Naive thymus-derived CD8-positive, alpha-beta T cell (primary cell): ENCODE results near the gene DDAH1. TPM values are rescaled to one million over a fixed set of nuclear protein-coding genes. Genes with fewer than 3 reads are reported as not detected.

Source experiments
- ATAC-seq, 2 donors: fragments of 150-1000 bp; cut with Tn5 transposase in 1 of 2; sonication (Bioruptor Pico), chemical (Tn5 transposase) in 1 of 2; 1 replicate in 1 of 2; 2 replicates in 1 of 2; pipeline ENCODE4 v1.10.0; 2021; ENCODE audit warnings: mild to moderate bottlenecking in 2 of 2, moderate library complexity in 2 of 2
- POLR2A ChIA-PET: fragments of 350-600 bp; sonication (Branson Sonifier 250); formaldehyde crosslinking; loops from one replicate; lab custom pipeline; 2021; ENCODE audit warnings: antibody characterized with exemption; lab: Charles Lee
- DNase-seq, 10 donors: peaks; one replicate each; pipeline versions ENCODE4 v3.0.0 to v3.0.0-alpha.2; 2020 to 2022
- H3K27ac Mint-ChIP-seq, 10 donors: one replicate each; pipeline ENCODE4 v1.8.0; 2020 to 2022; ENCODE audit warnings: mild to moderate bottlenecking in 10 of 10, mixed read lengths in 10 of 10, moderate library complexity in 4 of 10, inconsistent platforms in 1 of 10
- H3K27me3 Mint-ChIP-seq, 5 donors: one replicate each; pipeline ENCODE4 v1.8.0; 2021 to 2022; ENCODE audit warnings: mixed read lengths in 5 of 5
- H3K36me3 Mint-ChIP-seq, 3 donors: one replicate each; pipeline ENCODE4 v1.8.0; 2020 to 2022; ENCODE audit warnings: mixed read lengths in 3 of 3, mild to moderate bottlenecking in 2 of 3, inconsistent platforms in 1 of 3
- H3K4me1 Mint-ChIP-seq, 4 donors: one replicate each; pipeline ENCODE4 v1.8.0; 2021 to 2022; ENCODE audit warnings: mixed read lengths in 4 of 4
- H3K4me3 Mint-ChIP-seq, 10 donors: one replicate each; pipeline ENCODE4 v1.8.0; 2020 to 2022; ENCODE audit warnings: mild to moderate bottlenecking in 10 of 10, mixed read lengths in 10 of 10, moderate library complexity in 6 of 10, inconsistent platforms in 1 of 10
- H3K9me3 Mint-ChIP-seq, 9 donors: one replicate each; pipeline ENCODE4 v1.8.0; 2020 to 2022; ENCODE audit warnings: mixed read lengths in 9 of 9, mild to moderate bottlenecking in 3 of 9, inconsistent platforms in 1 of 9, moderate library complexity in 1 of 9
- polyA plus RNA-seq, 3 donors: library from polyadenylated mRNA; unstranded; fragments of 300-500 nt; fragmentation: Illumina TruSeq; gene quantifications; one replicate each; pipeline ENCODE4 v1.2.3, GENCODE V29; 2021
- total RNA-seq, 8 experiments: library from RNA in 2 of 8; stranded (reverse) in 2 of 8; gene quantifications; one replicate each; pipeline ENCODE4 v1.2.3 and lab custom pipeline; 2021 to 2026

The DDAH1 gene
- total and polyA plus RNA-seq, 5 experiments from 2014 or later: not detected

- Mint-ChIP-seq H3K9me3 (peaks cover 0 to 2% (median 0%) of the 10 kb centered on the region in 9 donors), H3K27ac (no peak overlapping the region), H3K27me3 (peaks cover 0 to 20% (median 8%) of the 10 kb centered on the region in 5 donors), H3K4me1 (peaks cover 0 to 9% (median under 1%) of the 10 kb centered on the region in 4 donors), H3K36me3 (peaks cover 0 to 2% (median 0%) of the 10 kb centered on the region in 3 donors), H3K4me3 (no peak overlapping the region)
- ATAC-seq (no peak), DNase-seq (no peak)
- POLR2A ChIA-PET: no interaction called here
These were observed 138.6 kb downstream of the DDAH1 start for GRCh38 chr1:85326336-85326735.

- Mint-ChIP-seq H3K27me3 (peaks cover 0 to 20% (median 9%) of the 10 kb centered on the region in 5 donors), H3K4me1 (peaks cover 0 to 9% (median under 1%) of the 10 kb centered on the region in 4 donors), H3K4me3 (no peak overlapping the region), H3K9me3 (no peaks in the 10 kb centered on the region), H3K36me3 (peaks cover 0 to 2% (median 0%) of the 10 kb centered on the region in 3 donors), H3K27ac (no peak overlapping the region)
- no peak for DNase-seq
- ATAC-seq: no peak
- POLR2A ChIA-PET: no interaction called here
These were observed 139.0 kb downstream of the DDAH1 start for GRCh38 chr1:85325920-85326319.

- no peak overlapping the region for H3K27ac Mint-ChIP-seq
- POLR2A ChIA-PET: no interaction called here
These were observed 141.2 kb downstream of the DDAH1 start for GRCh38 chr1:85323770-85324169.

GRCh38 chr1:85322655-85323054, 142.3 kb downstream of the DDAH1 start:
- Mint-ChIP-seq H3K4me1 (no peaks in the 10 kb centered on the region), H3K27me3 (peaks cover 12 to 30% (median 19%) of the 10 kb centered on the region in 5 donors), H3K4me3 (no peak overlapping the region), H3K9me3 (no peaks in the 10 kb centered on the region), H3K36me3 (no peaks in the 10 kb centered on the region), H3K27ac (no peak overlapping the region)
- ATAC-seq (no peak), DNase-seq (no peak)
- POLR2A ChIA-PET: no interaction called here

More at GRCh38 chr1:85323770-85324169, 141.2 kb downstream of the DDAH1 start:
- H3K9me3 Mint-ChIP-seq: no peaks in the 10 kb centered on the region
- DNase-seq (no peak), ATAC-seq (no peak)
- H3K4me1 Mint-ChIP-seq: peaks cover 0 to 1% (median 0%) of the 10 kb centered on the region in 4 donors
- H3K27me3 Mint-ChIP-seq: peaks cover 9 to 21% (median 19%) of the 10 kb centered on the region in 5 donors
- no peak overlapping the region for H3K4me3 Mint-ChIP-seq
- H3K36me3 Mint-ChIP-seq: no peaks in the 10 kb centered on the region

- peaks cover 16 to 41% (median 24%) of the 10 kb centered on the region in 5 donors for H3K27me3 Mint-ChIP-seq
- no peak overlapping the region for H3K4me3 Mint-ChIP-seq
- H3K27ac Mint-ChIP-seq: peak overlapping the region in 1 of 10 donors; percentile 79
- no peaks in the 10 kb centered on the region for H3K4me1 Mint-ChIP-seq
- DNase-seq (no peak), ATAC-seq (no peak)
- H3K9me3 Mint-ChIP-seq: no peaks in the 10 kb centered on the region
- no peaks in the 10 kb centered on the region for H3K36me3 Mint-ChIP-seq
- POLR2A ChIA-PET: no interaction called here
These were observed 143.6 kb downstream of the DDAH1 start for GRCh38 chr1:85321237-85321964.

- POLR2A ChIA-PET: no interaction called here
- Mint-ChIP-seq H3K9me3 (no peaks in the 10 kb centered on the region), H3K36me3 (no peaks in the 10 kb centered on the region), H3K27ac (no peak overlapping the region), H3K27me3 (peaks cover 16 to 44% (median 24%) of the 10 kb centered on the region in 5 donors), H3K4me3 (no peak overlapping the region), H3K4me1 (no peaks in the 10 kb centered on the region)
- ATAC-seq (no peak), DNase-seq (no peak)
These were observed 144.4 kb downstream of the DDAH1 start for GRCh38 chr1:85320371-85321131.

GRCh38 chr1:85319931-85320330, 145.0 kb downstream of the DDAH1 start:
- Mint-ChIP-seq H3K4me1 (no peaks in the 10 kb centered on the region), H3K27ac (no peak overlapping the region), H3K9me3 (no peaks in the 10 kb centered on the region), H3K27me3 (peaks cover 16 to 44% (median 24%) of the 10 kb centered on the region in 5 donors), H3K36me3 (no peaks in the 10 kb centered on the region), H3K4me3 (no peak overlapping the region)
- DNase-seq (no peak), ATAC-seq (no peak)
- POLR2A ChIA-PET: no interaction called here

- POLR2A ChIA-PET: no interaction called here
- Mint-ChIP-seq H3K27ac (no peak overlapping the region), H3K36me3 (no peaks in the 10 kb centered on the region), H3K4me3 (no peak overlapping the region), H3K4me1 (no peaks in the 10 kb centered on the region), H3K27me3 (peaks cover 17 to 48% (median 27%) of the 10 kb centered on the region in 5 donors), H3K9me3 (no peaks in the 10 kb centered on the region)
- DNase-seq (no peak), ATAC-seq (no peak)
These were observed 145.5 kb downstream of the DDAH1 start for GRCh38 chr1:85319491-85319890.

- DNase-seq (no peak), ATAC-seq (no peak)
- H3K4me3 Mint-ChIP-seq: no peak overlapping the region
- no peaks in the 10 kb centered on the region for H3K4me1 Mint-ChIP-seq
- no peaks in the 10 kb centered on the region for H3K9me3 Mint-ChIP-seq
- no peaks in the 10 kb centered on the region for H3K36me3 Mint-ChIP-seq
- POLR2A ChIA-PET: no interaction called here
- H3K27me3 Mint-ChIP-seq: peaks cover 20 to 53% (median 36%) of the 10 kb centered on the region in 5 donors
- H3K27ac Mint-ChIP-seq: no peak overlapping the region
These were observed 146.7 kb downstream of the DDAH1 start for GRCh38 chr1:85318217-85318616.

GRCh38 chr1:85317560-85317959, 147.4 kb downstream of the DDAH1 start:
- Mint-ChIP-seq H3K27ac (no peak overlapping the region), H3K27me3 (peaks cover 23 to 59% (median 42%) of the 10 kb centered on the region in 5 donors)

GRCh38 chr1:85316321-85316720, 148.6 kb downstream of the DDAH1 start:
- DNase-seq: no peak
- no peaks in the 10 kb centered on the region for H3K4me1 Mint-ChIP-seq
- peaks cover 26 to 59% (median 48%) of the 10 kb centered on the region in 5 donors for H3K27me3 Mint-ChIP-seq
- no peak for ATAC-seq
- H3K4me3 Mint-ChIP-seq: no peak overlapping the region
- H3K36me3 Mint-ChIP-seq: no peaks in the 10 kb centered on the region
- H3K9me3 Mint-ChIP-seq: no peaks in the 10 kb centered on the region
- no peak overlapping the region for H3K27ac Mint-ChIP-seq
- POLR2A ChIA-PET: no interaction called here

More at GRCh38 chr1:85317560-85317959, 147.4 kb downstream of the DDAH1 start:
- Mint-ChIP-seq H3K4me3 (no peak overlapping the region), H3K36me3 (no peaks in the 10 kb centered on the region), H3K9me3 (no peaks in the 10 kb centered on the region), H3K4me1 (no peaks in the 10 kb centered on the region)
- DNase-seq (no peak), ATAC-seq (no peak)
- POLR2A ChIA-PET: no interaction called here

GRCh38 chr1:85315789-85316188, 149.2 kb downstream of the DDAH1 start:
- H3K4me1 Mint-ChIP-seq: no peaks in the 10 kb centered on the region
- no peaks in the 10 kb centered on the region for H3K9me3 Mint-ChIP-seq
- DNase-seq (no peak), ATAC-seq (no peak)
- POLR2A ChIA-PET: no interaction called here
- no peak overlapping the region for H3K4me3 Mint-ChIP-seq
- H3K36me3 Mint-ChIP-seq: no peaks in the 10 kb centered on the region
- H3K27ac Mint-ChIP-seq: no peak overlapping the region
- peaks cover 26 to 61% (median 50%) of the 10 kb centered on the region in 5 donors for H3K27me3 Mint-ChIP-seq

GRCh38 chr1:85314726-85315125, 150.2 kb downstream of the DDAH1 start:
- POLR2A ChIA-PET: no interaction called here
- Mint-ChIP-seq H3K27me3 (peaks cover 25 to 61% (median 52%) of the 10 kb centered on the region in 5 donors), H3K27ac (no peak overlapping the region), H3K4me1 (no peaks in the 10 kb centered on the region), H3K36me3 (no peaks in the 10 kb centered on the region), H3K9me3 (no peaks in the 10 kb centered on the region), H3K4me3 (no peak overlapping the region)
- DNase-seq: no peak
- no peak for ATAC-seq
